ENCODE data around the gene OR1L4.

The OR1L4 gene, protein sequence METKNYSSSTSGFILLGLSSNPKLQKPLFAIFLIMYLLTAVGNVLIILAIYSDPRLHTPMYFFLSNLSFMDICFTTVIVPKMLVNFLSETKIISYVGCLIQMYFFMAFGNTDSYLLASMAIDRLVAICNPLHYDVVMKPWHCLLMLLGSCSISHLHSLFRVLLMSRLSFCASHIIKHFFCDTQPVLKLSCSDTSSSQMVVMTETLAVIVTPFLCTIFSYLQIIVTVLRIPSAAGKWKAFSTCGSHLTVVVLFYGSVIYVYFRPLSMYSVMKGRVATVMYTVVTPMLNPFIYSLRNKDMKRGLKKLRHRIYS

DNA sequence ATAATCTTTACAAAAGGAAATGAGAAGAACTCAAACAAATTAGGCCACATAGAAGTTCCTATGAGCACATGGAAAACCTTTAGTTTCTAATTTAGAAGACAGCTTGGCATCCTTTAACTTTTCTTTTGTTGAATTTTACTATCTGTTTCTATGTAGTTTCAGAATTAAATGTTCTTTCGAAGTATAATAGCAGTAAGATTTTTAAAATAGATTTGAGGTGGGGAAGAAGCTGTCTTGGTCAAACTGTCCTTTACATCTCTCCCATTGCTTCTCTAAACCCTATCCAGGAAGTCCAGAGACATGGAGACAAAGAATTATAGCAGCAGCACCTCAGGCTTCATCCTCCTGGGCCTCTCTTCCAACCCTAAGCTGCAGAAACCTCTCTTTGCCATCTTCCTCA, at the start of gene OR1L4:
Gene OR1L4, plus strand, starts transcription at position 301 of the 400 bp plus-strand sequence. Its CDS starts 0 bp downstream, at position 301.
- no peak for FAIRE-seq

DNA sequence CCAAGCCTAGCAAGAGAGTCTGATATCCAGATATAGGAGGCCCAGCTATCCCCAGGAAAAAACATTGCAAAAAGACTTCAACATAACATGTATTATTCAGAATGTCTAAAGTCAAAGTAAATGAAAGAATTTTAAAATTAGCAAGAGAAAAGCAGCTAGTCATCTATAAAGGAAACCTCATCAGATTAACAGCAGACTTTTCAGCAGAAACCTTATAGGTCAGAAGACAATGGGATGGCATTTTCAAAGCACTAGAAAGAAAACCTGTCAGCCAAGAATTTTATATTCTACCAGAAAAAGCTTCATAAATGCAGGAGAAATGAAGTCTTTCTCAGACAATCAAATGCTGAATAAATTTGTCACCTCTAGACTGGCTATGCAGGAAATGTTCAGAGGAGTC, 38.9 kb upstream of the OR1L4 start:
- no peak for FAIRE-seq

DNA sequence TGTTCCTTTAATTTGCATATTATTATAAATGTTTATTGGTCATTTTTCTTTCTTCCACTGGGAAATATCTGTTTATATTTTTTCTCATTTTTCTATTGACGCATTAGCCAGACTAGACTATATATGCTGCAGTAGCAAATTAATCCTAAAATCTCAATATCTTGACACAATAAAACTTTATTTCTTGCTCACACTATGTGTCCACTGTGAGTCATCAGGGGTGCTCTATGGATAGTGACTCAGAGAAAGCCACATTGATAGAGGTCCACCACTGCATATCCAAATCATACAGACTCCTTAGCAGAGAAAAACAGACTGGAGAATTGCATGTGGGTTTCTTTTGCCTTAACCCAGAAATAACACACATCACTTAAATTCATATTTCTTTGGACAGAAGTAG, 28.1 kb upstream of the OR1L4 start:
- no peak for FAIRE-seq

DNA sequence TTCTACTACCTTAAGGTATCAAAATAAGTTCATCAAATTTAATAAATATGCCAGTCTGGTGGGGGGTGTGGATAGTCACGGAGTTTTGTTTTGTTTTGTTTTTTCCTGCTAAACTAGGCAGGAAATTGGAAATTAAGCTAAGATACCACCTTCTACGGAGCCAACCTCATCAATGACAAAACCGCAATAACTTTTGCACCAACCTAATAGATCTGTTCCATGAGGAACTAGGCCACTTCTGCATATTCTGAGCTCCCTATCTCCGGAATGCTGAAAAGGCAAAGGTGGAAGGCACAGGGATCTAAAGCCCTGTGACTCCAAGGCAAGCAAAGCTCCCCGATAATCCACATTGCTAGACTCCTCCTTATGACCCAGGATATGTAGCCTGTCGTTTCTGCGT, 5.8 kb upstream of the OR1L4 start:
- FAIRE-seq: no peak

DNA sequence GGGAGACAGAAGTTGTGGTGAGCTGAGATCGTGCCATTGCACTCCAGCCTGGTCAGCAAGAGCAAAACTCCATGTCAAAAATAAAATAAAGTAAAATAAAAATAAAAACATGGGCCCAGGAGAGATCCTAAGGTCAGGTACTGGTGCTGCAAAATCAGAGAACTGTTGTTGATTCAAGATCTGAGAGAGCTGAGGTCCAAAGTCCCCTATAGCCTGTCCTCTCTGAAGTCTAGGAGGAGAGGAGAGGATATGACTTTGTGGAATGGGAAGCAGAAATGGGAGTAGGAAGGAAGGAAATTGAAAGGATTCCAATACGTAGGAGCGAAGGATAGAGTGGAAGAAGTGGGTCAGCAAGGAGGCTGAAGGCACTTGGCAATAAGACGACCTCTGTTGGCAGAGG, 4.6 kb upstream of the OR1L4 start:
- no peak for FAIRE-seq

DNA sequence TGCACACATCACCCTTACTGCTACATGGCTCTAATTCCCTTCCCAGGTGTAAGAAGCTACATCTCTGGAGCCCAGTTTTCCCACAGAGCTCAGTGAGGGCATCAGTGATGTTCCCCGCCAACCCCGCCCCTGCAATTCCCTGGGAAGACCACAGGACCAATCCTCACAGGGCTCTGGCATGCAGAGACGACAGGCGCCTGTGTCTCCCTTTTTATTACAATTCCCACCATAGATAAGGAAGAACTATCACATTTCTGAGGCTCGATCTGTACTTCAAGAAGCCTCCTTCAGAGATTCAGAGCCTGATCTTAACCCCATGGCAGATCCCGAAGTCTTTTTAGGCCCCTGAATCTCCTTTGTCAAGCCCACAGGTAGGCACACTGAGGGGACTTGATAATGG, 18.2 kb downstream of the OR1L4 start, which contains the start of gene OR1L6:
Gene OR1L6, plus strand, starts transcription at position 301 of the 400 bp plus-strand sequence. CDS start 7,545 bp downstream, outside the sequence.
- FAIRE-seq: no peak

DNA sequence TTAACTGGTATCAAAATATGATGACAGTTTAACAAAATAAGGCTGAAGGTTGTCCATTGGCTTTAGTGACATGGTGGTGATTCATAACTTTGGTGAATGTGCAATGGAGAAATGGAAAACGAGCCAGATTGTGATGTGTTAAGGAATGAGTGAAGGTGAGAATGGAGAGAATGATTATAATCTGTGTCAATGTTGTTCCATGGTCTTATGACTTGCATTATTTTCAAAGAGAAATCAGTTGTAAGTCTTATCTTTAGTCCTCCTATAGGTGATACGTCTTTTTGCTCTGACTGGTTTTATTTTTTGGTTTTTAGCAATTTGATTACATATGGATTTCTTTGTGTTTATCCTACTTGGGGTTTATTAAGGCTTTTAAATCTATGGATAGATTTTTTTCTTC, 31.0 kb downstream of the OR1L4 start:
- FAIRE-seq: no peak

DNA sequence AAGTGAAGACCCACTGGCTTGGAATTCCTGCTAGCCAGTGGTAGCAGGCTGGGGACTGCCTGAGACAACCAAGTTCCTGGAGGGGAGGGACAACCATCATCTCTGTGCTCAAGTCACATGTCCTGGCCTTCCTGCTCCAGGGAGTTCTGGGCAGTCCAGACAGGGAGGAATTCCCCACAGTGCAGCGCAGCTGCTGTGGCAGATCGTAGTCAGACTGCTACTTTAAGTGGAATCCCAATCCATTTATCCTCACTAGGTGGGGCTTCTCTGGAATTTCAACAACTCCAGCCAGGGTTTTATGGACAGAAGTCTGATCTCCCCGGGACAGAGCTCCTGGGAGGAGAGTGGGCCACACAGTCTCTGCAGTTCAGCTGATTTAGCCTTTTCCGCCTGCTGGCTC, 44.0 kb downstream of the OR1L4 start:
- FAIRE-seq: no peak
